NCI-H2196 (cell line): ENCODE data around the gene RYR3.

Source experiments
- DNase-seq: peaks from one replicate; lab custom pipeline; 2025; ENCODE audit not compliant: unreplicated experiment; lab: John Stamatoyannopoulos, UW

RYR3 gene

GRCh38 chr15:33746203-33746602 lies 435.4 kb downstream of the RYR3 start:
- no peak for DNase-seq

- no peak for DNase-seq
These were observed 442.2 kb downstream of the RYR3 start for GRCh38 chr15:33753012-33753411.

GRCh38 chr15:33754242-33754641 lies 443.5 kb downstream of the RYR3 start:
- DNase-seq: no peak

GRCh38 chr15:33756961-33757360 lies 446.2 kb downstream of the RYR3 start:
- no peak for DNase-seq

GRCh38 chr15:33757516-33758232 lies 446.9 kb downstream of the RYR3 start:
- no peak for DNase-seq

- DNase-seq: no peak
These were observed 455.6 kb downstream of the RYR3 start for GRCh38 chr15:33766389-33766788.

- no peak for DNase-seq
These were observed 458.0 kb downstream of the RYR3 start for GRCh38 chr15:33768670-33769190.

- no peak for DNase-seq
These were observed 463.2 kb downstream of the RYR3 start for GRCh38 chr15:33773969-33774368.

- no peak for DNase-seq
These were observed 468.1 kb downstream of the RYR3 start for GRCh38 chr15:33778852-33779251.

- DNase-seq: no peak
These were observed 469.4 kb downstream of the RYR3 start for GRCh38 chr15:33780011-33780768.

GRCh38 chr15:33782966-33783365 lies 472.2 kb downstream of the RYR3 start:
- DNase-seq: no peak

GRCh38 chr15:33785366-33785765 lies 474.6 kb downstream of the RYR3 start:
- no peak for DNase-seq

GRCh38 chr15:33788906-33789540 lies 478.3 kb downstream of the RYR3 start:
- DNase-seq: no peak

- DNase-seq: no peak
These were observed 483.7 kb downstream of the RYR3 start for GRCh38 chr15:33794453-33794852.

- DNase-seq: no peak
These were observed 484.3 kb downstream of the RYR3 start for GRCh38 chr15:33795070-33795469.

- no peak for DNase-seq
These were observed 486.9 kb downstream of the RYR3 start for GRCh38 chr15:33797651-33798050.

- DNase-seq: no peak
These were observed 491.2 kb downstream of the RYR3 start for GRCh38 chr15:33801954-33802353.

GRCh38 chr15:33807665-33808064 lies 496.9 kb downstream of the RYR3 start:
- DNase-seq: no peak

GRCh38 chr15:33808720-33809457 lies 498.1 kb downstream of the RYR3 start:
- DNase-seq: no peak

GRCh38 chr15:33810073-33810595 lies 499.4 kb downstream of the RYR3 start:
- no peak for DNase-seq

- no peak for DNase-seq
These were observed 500.0 kb downstream of the RYR3 start for GRCh38 chr15:33810806-33811205.
